SW480 (cell line): ENCODE data around the gene ZNF655.
"Not testable (repeated sequence)": the region's sequence is repeated elsewhere in the genome, so short reads cannot be mapped to it uniquely, and the experiment has no call there.

Source experiments
- DNase-seq: peaks from one replicate; pipeline ENCODE4 v3.0.0-alpha.2; 2016; ENCODE audit warnings: low spot score

ZNF655 gene, protein sequence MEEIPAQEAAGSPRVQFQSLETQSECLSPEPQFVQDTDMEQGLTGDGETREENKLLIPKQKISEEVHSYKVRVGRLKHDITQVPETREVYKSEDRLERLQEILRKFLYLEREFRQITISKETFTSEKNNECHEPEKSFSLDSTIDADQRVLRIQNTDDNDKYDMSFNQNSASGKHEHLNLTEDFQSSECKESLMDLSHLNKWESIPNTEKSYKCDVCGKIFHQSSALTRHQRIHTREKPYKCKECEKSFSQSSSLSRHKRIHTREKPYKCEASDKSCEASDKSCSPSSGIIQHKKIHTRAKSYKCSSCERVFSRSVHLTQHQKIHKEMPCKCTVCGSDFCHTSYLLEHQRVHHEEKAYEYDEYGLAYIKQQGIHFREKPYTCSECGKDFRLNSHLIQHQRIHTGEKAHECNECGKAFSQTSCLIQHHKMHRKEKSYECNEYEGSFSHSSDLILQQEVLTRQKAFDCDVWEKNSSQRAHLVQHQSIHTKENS

DNA sequence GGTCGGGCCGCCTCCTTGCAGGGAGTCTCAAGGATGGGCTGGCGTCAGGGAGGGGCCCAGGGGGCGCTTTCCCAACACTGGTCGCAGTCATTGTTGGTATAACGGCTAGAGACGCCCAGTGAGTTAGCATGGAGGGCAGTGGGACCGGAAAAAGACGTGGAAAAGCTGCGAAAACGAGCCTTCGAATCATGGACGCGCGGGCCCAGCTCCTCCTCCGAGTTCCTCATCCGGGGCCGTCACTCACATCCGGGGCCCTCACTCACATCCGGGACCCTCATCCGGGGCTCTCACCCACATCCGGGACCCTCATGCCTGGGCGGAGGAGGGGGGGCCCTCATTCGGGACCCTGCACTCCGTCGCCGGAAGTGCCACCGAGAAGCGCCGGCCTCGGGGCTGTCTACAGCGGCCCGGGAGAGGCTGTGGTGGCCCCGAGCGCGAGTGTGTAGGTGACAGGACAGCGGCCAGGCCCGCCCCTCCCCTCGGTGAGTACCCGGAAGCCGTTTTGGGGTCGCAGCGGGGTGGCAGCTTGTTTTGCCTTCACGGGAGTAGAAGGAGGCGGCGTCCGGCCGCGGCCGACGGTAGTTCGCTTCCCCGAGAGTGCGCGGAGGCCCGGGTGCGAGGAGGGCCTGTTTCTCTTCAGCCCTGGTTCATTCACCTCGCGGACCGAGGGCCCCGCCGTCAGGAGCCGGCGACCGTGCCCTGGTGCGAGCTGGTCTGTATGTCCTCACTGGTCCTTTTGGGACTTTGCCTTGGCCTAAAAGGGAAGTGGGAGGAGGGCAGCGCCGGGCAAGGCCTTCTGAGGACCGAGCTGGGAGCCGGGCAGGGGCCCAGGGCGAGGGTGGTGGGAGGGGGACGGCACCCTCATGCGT lies at the start of gene ZNF655:
Gene ZNF655 (plus strand): TSS at position 337 of the 869 bp plus-strand sequence. CDS start 1,918 bp downstream, outside the sequence.
- DNase-seq: no peak

DNA sequence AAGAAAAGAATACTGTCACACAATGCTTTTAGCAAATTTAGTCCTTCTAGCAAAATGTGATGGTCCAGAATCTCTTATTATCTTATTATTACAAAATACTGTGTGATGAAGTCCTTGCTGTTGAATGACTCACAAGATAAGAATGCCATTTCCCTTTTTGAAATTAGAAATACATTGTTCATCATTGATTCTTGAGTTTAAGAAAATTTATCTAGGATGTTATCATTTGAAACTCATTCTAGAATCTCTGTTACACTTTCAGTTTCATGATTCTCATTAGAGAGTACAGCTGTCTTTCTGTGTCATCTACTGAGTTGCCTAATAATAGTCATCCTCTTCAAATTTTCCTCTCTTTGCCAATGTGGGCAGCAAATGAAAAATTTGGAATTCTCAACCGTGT lies 44.4 kb upstream of the ZNF655 start:
- DNase-seq: no peak

DNA sequence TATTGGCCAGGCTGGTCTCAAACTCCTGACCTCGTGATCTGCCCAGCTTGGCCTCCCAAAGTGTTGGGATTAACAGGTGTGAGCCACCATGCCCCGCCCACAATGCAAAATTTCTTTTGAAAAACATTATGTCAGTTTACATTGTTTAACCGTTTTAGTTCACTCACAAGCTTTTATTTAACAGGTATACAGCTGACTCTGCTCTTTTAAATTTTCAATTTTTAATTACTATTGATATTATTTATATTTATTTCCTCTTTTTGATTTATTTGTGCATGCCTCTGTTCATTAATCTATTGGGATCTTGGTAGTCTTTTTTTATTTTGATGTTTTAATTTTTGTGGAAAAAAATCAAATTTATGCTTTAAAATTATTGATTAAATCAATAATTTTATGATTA lies 37.0 kb upstream of the ZNF655 start:
- no peak for DNase-seq

DNA sequence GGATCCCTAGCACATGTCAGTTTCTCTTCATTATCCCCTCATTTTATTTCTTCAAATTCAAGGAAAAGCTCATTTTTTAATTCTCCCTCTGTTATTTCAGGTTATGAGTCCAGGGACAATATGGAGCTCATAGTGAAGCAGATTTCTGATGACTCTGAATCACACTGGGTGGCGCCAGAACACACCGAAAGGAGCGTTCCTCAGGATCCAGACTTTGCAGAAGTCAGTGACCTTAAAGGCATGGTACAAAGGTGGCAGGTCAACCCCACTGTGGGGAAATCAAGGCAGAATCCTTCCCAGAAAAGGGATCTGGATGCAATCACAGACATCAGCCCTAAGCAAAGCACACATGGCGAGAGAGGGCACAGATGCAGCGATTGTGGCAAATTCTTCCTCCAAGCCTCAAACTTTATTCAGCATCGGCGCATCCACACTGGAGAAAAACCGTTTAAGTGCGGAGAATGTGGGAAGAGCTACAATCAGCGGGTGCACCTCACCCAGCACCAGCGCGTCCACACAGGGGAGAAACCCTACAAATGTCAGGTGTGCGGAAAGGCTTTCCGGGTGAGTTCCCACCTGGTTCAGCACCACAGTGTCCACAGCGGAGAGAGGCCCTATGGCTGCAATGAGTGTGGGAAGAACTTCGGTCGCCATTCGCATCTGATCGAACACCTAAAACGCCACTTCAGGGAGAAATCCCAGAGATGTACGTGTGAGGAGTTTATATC lies 32.6 kb upstream of the ZNF655 start:
- peak; percentile 42 for DNase-seq

DNA sequence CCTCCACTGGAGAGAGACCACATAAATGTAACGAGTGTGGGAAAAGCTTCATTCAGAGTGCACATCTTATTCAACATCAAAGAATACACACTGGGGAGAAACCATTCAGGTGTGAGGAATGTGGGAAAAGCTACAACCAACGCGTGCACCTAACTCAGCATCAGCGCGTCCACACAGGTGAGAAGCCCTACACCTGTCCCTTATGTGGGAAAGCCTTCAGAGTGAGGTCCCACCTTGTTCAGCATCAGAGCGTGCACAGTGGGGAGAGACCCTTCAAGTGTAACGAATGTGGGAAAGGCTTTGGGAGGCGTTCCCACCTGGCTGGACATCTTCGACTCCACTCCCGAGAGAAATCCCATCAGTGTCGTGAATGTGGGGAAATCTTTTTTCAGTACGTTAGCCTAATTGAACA lies 27.1 kb upstream of the ZNF655 start:
- DNase-seq: no peak

DNA sequence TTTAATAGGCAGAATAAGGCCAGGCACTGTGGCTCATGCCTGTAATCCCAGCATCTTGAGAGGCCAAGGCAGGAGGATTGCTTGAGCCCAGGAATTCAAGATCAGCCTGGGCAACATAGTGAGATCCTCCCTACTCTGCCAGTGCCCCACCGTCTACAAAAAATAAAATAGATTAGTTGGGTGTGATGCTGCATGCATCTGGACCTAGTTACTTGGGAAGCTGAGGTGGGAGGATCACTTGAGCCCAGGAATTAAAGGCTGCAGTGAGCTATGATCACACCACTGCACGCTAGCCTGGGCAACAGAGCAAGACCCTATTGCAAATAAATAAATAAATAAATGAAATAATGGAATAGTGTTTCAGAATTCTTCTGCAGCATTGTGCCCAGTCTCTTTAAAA lies 22.8 kb upstream of the ZNF655 start:
- no peak for DNase-seq

DNA sequence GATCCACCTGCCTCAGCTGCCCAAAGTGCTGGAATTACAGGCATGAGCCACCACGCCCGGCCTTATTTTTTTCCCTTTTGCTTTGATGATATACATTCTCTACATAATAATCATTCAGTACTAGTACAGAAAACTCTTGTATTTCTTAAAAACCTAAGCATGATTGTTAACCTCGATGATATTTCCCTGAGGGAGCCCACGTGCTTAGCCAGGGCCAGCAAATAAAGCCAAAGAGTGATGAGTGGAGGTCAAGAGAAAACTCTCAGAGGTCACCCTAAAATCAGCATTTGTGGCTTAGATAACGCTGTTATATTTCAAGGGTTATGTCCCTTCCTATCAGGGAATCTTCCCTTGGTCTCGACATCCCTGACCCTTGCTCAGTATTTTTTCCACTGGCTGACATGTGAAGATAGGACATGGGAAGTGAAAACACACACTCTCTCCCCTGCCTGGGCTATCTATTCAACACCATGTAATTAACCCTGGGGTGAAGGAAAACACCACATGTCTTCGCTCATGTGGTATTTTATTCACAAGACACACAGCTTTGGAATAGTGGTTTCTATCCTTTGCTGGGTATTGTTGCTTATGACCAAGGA lies 19.1 kb upstream of the ZNF655 start:
- no peak for DNase-seq

DNA sequence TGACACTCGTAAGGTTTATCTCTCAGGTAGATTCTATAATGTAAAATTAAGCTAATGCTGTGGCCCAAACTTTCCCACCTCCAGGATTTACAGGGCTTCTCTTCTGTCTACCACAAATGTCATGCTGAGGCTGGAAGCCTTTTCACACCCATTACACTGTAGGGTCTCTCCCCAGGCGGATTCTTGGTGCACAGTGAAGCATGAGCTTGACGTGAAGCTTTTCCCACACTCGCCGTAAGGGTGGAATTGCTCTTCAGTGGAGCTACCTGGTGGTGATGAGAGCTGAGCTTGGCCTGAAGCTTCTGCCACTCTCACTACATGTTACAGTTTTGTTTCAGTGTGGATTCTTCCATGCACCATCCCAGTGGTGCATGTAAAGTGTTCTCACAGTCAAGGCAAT lies 17.9 kb upstream of the ZNF655 start:
- DNase-seq: no peak

DNA sequence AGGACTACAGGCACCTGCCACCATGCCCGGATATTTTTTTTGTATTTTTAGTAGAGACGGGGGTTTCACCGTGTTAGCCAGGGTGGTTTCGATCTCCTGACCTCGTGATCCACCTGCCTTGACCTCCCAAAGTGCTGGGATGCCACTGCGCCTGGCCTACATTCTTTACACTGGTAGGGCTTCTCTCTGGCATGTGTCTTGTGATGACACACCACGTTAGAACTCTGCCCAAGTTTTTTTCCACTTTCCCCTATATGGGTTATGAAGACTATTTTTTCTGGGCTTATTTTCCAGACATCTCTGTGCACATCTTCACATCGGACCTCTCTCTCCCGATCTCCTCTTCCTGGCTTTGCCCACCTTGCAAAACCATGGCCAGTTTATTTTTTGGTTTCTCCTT lies 17.2 kb upstream of the ZNF655 start:
- no peak for DNase-seq

DNA sequence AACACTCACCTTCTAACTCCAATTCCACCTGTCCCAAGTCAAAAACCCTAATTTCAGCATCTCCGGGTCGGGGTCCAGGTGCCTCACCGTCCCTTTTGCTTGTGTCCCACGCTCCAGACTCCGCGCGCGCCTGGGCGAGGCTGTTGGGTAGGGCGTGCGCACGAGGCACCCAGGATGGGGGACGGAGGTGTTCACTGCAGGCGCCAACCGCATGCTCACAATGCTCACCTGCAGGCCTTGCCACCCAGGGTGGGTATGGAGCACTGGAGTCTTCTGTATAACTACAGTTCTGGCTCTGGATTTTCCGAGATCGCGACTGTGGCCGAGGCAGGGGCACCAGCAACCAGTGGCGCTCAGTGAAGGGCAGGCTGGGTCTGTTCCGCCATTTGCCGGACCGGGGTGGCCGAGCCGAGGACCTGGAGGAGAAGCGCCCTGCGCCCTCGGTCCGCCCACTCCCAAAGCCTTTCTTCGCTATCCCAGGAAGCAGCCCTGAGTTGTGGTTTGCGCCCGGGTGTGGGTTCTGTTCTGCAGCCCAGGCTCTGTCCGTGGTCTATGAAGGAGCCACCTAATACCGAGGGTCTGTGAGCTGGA lies 15.3 kb upstream of the ZNF655 start:
- no peak for DNase-seq

DNA sequence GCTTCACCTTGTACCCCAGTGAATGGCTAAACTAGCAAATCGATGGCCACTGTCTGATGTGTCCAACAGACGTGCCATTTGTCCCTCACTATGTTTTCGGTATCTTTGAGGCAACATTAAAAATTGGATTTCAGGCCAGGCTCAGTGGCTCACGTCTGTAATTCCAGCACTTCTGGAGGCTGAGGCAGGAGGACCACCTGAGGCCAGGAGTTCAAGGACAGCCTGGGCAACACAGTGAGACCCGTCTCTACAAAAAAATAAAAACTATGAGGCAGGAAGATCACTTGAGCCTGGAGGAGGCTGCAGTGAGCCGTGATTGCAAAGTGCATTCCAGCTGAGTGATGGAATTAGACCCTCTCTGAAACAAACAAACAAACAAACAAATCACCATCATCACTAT lies 14.5 kb upstream of the ZNF655 start:
- DNase-seq: no peak

DNA sequence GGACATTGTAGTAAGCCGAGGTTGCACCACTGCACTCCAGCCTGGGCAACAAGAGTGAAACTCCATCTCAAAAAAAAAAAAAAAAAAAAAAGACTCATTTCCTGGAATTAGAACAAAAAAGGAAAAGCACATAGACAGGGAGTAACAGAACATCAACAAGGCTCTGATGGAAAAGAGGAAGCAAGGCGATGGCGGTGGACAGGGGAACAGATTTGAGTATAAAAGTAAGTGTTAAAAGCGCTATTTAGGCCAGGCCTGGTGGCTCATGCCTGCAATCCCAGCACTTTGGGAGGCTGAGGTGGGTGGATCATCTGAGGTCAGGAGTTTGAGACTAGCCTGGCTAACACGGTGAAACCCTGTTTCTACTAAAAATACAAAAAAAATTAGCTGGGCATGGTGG lies 13.1 kb upstream of the ZNF655 start:
- not testable (repeated sequence) for DNase-seq

DNA sequence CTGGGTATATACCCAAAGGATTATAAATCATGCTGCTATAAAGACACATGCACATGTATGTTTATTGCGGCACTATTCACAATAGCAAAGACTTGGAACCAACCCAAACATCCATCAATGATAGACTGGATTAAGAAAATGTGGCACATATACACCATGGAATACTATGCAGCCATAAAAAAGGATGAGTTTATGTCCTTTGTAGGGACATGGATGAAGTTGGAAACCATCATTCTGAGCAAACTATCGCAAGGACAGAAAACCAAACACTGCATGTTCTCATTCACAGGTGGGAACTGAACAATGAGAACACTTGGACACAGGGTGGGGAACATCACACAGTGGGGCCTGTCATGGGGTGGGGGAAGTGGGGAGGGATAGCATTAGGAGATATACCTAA lies 8.9 kb upstream of the ZNF655 start:
- DNase-seq: not testable (repeated sequence)

DNA sequence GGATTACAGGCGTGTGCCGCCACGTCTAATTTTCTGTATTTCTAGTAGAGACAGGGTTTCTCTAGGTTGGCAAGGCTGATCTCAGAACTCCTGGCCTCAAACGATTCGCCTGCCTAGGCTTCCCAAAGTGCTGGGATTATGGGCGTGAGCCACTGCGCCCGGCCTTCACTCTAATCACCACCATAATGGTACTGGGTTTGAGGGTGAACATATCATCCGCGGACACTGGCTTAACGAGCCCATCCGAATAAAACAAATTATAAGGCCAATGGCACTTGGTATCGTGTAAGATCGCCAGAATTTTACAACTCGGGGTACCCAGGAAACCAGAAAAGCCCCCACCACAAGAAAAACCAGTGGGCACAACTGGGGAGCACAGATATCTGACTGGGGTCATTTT lies 7.1 kb upstream of the ZNF655 start:
- no peak for DNase-seq

DNA sequence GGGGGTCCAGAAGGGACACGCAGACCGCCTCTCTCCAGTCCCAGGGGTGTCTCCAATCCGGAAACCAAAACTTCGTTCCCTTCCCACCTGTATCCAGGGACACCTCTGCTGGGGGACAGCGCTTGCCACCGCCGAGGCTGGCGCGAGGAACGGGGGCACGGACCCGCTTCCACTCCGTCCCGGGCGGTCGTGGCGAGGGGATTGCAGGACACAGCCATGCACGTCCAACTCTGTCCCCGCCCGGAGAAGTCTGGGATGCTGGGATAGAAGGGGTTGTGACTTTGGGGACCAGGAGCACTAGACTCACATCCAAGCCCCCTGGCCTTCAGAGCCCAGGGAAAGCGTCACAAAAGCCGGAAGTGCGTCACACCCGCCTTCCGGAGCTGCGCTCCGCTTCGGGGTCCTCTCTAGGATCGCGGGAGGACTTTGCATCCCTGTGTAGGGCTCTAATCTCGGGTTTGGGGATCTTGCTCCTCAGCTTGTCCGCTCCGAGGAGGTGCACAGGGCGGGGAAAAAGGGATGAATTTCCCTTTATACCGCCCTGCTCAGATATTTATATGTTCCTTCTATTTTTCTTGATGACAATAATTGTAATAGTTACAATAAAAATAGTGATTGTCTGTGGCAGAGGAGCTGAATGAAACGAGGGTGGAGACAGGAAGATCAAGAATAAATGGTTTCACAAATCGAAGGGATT lies 6.5 kb upstream of the ZNF655 start, which contains the start of gene FAM200A:
Gene FAM200A (minus strand): TSS at position 348 of the 697 bp plus-strand sequence. CDS start 3,707 bp downstream, outside the sequence.
- DNase-seq: peak; percentile 96

DNA sequence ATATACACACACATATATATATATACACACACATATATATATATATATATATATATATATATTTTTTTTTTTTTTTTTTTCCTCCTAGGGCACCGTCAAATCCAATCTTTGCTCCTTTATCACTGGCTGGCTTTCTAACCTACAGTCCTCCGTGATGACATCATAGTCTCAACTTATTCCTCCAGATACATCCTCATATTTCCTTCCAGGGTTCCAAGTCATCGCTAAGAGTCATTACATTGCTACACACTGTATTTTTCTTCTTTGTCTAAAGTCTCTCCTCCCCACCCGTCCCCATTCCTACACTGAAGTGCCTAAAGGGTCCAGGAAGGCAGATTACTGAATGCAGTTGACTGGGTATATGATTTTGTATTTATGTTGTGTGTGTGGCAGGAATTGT lies 5.4 kb upstream of the ZNF655 start:
- no peak for DNase-seq

DNA sequence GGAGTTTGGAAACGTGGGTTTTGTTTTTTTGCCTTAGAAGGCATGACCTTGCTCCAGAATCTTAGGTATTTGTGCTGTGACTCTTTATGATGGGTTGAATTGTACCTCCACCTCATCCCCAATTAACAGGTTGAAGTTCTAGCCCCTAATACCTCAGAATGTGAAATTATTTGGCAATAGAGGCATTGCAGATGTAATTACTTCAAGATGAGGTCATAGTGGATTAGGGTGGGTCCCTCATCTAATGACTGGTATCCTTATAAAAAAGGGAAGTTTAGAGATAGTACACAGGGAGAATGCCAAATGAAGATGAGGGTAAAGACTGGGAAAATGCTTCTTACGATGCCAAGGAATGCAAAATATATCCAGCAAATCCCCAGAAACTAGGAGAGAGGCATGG lies 3.5 kb upstream of the ZNF655 start:
- DNase-seq: no peak

DNA sequence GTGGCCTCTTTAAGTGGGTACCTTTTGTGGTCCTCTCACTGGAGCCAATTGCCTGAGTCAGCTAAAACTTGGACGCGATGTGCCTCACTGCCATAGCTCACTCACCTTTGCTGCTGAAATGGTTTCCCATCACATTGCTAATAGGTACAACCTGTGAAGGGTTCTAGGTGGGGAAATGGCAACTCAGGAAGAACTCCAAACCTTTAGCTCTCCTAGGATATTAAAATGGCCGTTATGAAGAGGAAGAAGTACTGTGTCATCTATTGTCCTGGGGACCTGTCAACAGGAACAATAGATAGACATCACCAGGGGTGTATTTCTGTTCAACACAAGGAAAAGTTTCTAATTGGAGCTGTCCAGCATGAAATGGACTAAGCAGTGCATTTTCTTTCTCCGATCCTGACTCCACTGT lies 1.2 kb upstream of the ZNF655 start:
- DNase-seq: no peak

DNA sequence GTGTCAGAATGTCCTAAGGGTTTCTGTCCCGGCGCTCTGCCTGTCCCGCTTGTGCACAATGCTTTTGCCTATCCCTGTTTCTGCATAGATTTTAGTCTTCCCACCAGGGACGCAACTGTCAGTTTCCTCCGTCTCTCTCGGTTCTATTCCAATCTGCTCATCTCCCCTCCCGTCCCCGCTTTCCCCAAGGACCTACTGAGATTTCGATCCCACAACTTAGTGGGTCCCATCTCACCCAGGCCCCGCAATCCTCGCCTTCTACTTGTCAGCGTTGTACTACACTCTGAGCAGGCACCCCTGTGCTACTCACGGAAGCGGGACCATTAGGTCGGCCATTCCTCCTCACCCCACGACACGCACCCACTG lies 519 bp upstream of the ZNF655 start:
- no peak for DNase-seq

DNA sequence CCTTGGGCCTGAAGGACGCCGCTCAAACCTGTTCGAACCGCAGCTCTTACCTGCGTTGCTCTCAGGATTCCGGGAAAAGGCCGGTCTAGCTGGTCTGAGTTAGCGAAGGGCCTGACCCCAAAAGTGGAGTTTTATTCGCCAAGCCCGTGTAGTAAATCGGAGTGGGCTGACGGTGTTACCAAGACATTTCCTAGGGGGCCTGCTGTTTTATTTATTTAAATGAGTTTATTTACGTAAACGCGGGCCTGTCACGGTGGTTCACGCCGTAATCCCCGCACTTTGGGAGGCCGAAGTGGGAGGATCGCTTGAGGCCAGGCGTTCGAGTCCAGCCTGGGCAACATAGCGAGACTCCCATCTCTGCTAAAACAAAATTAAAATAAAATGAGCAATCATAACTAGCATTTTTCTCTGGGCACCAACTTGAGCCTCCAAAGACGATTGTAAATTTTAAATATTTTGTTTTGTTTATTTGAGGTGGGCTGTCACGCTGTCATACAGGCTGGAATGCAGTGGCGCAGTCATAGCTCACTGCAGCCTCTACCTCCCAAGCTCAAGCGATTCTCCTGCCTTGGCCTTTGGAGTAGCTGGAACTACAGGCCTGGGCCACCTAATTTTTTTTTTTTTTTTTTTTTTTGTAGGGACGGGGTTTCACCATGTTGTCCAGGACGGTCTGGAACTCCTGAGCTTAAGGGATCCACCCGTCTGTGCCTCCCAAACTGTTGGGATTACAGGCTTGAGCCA lies 903 bp downstream of the ZNF655 start:
- no peak for DNase-seq
